ENCODE measurements around the gene ITGB3. TPM values are rescaled to one million over a fixed set of nuclear protein-coding genes. Genes with fewer than 3 reads are reported as not detected.

ITGB3 gene
- total and polyA plus RNA-seq, 10 of the 15 experiments (the other 5 are each of a cell fraction or from before 2014, with no cell fraction given) = 0.69 to 22.8 (median 13.6) TPM

GRCh38 chr17:47203984-47204721 is 49.5 kb upstream of the ITGB3 start (continued):
- TF ChIP-seq NFIC (IDR thresholded peaks at IDR 0.05; ENCODE audit: low read depth, low read length) (0 out of 2 replicates have a peak, but pooled peaks have one; percentile 29), SREBF1 (IDR thresholded peaks at IDR 0.05; ENCODE audit: low read length) (no peak), IRF4 (IDR thresholded peaks at IDR 0.05; ENCODE audit: low read depth, low read length) (0 out of 2 replicates have a peak, but pooled peaks have one; percentile 17), BRCA1 (IDR thresholded peaks at IDR 0.05; ENCODE audit: low read depth, low read length) (no peak), MYC (IDR thresholded peaks at IDR 0.05; ENCODE audit: insufficient read depth, insufficient read length, insufficient replicate concordance, low read length, severe bottlenecking) (no peak), PAX5 (IDR thresholded peaks at IDR 0.05; ENCODE audit: borderline replicate concordance, low read depth, low read length) (no peak), BCL11A (IDR thresholded peaks at IDR 0.05; ENCODE audit: low read depth, low read length) (0 out of 2 replicates have a peak, but pooled peaks have one; percentile 31), TCF12 (IDR thresholded peaks at IDR 0.05; ENCODE audit: low read depth, low read length) (no peak)
- TF ChIP-seq, protein P1, sequence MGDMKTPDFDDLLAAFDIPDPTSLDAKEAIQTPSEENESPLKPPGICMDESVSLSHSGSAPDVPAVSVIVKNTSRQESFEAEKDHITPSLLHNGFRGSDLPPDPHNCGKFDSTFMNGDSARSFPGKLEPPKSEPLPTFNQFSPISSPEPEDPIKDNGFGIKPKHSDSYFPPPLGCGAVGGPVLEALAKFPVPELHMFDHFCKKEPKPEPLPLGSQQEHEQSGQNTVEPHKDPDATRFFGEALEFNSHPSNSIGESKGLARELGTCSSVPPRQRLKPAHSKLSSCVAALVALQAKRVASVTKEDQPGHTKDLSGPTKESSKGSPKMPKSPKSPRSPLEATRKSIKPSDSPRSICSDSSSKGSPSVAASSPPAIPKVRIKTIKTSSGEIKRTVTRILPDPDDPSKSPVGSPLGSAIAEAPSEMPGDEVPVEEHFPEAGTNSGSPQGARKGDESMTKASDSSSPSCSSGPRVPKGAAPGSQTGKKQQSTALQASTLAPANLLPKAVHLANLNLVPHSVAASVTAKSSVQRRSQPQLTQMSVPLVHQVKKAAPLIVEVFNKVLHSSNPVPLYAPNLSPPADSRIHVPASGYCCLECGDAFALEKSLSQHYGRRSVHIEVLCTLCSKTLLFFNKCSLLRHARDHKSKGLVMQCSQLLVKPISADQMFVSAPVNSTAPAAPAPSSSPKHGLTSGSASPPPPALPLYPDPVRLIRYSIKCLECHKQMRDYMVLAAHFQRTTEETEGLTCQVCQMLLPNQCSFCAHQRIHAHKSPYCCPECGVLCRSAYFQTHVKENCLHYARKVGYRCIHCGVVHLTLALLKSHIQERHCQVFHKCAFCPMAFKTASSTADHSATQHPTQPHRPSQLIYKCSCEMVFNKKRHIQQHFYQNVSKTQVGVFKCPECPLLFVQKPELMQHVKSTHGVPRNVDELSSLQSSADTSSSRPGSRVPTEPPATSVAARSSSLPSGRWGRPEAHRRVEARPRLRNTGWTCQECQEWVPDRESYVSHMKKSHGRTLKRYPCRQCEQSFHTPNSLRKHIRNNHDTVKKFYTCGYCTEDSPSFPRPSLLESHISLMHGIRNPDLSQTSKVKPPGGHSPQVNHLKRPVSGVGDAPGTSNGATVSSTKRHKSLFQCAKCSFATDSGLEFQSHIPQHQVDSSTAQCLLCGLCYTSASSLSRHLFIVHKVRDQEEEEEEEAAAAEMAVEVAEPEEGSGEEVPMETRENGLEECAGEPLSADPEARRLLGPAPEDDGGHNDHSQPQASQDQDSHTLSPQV (IDR thresholded peaks at IDR 0.05) = no peak
